Measurements from ENCODE around the gene THOC2.

The THOC2 gene

DNA sequence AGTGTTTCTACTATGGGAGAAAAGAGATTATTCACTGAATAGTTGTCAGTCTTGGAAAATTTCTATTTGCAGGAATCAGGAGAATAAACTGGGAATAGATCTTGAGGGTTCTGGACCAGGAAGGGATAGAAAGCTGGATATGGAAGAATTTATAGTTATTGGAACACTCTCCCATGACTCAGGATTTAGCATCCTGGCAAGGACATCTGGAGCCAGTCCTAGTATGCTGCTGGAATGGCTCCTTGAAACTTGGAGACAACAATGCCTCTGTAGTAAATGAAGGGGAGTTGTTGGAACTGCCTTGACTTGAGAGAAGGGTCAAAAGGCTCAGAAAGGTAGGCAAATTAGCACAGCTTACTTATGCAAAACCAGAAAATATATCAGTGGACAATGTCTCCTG, 23.5 kb upstream of the THOC2 start:
- H3K9me2 ChIP-seq (replicated peaks; ENCODE audit: low read depth, low read length), result no peaks in the 10 kb centered on the region
- H3K27me3 ChIP-seq (ENCODE audit: insufficient read depth, low read length, poor library complexity, severe bottlenecking), result no peaks in the 10 kb centered on the region
- no peaks in the 10 kb centered on the region for H3K79me2 ChIP-seq (ENCODE audit: insufficient read depth, low read length)
- no peaks in the 10 kb centered on the region for H3K36me3 ChIP-seq (ENCODE audit: insufficient read depth, low read length)
- no peak overlapping the region for H3K4me3 ChIP-seq (ENCODE audit: low read length, poor library complexity, severe bottlenecking)
- H3K9me3 ChIP-seq (ENCODE audit: insufficient read depth, low read depth, low read length), result no peaks in the 10 kb centered on the region
- H4K20me1 ChIP-seq (ENCODE audit: insufficient read depth, low read length, poor library complexity, severe bottlenecking), result no peaks in the 10 kb centered on the region
- H3F3A ChIP-seq (ENCODE audit: low read depth), result no peaks in the 10 kb centered on the region
- H2AFZ ChIP-seq (ENCODE audit: low read length), result no peak overlapping the region
- TF ChIP-seq, protein P1, sequence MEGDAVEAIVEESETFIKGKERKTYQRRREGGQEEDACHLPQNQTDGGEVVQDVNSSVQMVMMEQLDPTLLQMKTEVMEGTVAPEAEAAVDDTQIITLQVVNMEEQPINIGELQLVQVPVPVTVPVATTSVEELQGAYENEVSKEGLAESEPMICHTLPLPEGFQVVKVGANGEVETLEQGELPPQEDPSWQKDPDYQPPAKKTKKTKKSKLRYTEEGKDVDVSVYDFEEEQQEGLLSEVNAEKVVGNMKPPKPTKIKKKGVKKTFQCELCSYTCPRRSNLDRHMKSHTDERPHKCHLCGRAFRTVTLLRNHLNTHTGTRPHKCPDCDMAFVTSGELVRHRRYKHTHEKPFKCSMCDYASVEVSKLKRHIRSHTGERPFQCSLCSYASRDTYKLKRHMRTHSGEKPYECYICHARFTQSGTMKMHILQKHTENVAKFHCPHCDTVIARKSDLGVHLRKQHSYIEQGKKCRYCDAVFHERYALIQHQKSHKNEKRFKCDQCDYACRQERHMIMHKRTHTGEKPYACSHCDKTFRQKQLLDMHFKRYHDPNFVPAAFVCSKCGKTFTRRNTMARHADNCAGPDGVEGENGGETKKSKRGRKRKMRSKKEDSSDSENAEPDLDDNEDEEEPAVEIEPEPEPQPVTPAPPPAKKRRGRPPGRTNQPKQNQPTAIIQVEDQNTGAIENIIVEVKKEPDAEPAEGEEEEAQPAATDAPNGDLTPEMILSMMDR (conservative IDR thresholded peaks at IDR 0.05; ENCODE audit: low read length), result no peak
- TF ChIP-seq EZH2phosphoT487 (IDR thresholded peaks at IDR 0.05; ENCODE audit: borderline replicate concordance), result no peak
- no peak overlapping the region for H3K4me2 ChIP-seq (ENCODE audit: low read depth, low read length, poor library complexity, severe bottlenecking)
- H3K4me1 ChIP-seq (ENCODE audit: insufficient read depth, low read length, poor library complexity, severe bottlenecking), result no peaks in the 10 kb centered on the region
- H3K9ac ChIP-seq (ENCODE audit: low read depth, low read length, poor library complexity, severe bottlenecking), result no peak overlapping the region

DNA sequence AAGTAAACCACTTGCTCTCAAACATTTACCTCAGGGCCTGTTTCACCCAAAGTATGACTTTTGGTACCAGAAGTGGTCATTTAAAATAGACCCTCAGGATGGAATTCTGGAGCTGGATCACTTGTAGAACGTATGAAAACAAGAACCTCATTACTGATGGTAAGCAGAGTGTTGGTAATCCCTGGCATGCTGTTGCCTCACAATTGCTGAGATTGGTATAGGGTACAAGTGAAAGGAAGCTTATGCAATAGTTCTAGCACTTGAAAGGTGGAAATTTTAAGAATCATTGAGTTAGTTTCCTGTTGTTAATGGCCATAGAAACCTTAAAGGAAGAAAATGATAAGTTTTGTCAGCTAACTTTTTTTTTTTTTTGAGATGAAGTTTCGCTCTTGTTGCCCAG, 22.3 kb upstream of the THOC2 start:
- no peaks in the 10 kb centered on the region for H3K27me3 ChIP-seq (ENCODE audit: insufficient read depth, low read length, poor library complexity, severe bottlenecking)

DNA sequence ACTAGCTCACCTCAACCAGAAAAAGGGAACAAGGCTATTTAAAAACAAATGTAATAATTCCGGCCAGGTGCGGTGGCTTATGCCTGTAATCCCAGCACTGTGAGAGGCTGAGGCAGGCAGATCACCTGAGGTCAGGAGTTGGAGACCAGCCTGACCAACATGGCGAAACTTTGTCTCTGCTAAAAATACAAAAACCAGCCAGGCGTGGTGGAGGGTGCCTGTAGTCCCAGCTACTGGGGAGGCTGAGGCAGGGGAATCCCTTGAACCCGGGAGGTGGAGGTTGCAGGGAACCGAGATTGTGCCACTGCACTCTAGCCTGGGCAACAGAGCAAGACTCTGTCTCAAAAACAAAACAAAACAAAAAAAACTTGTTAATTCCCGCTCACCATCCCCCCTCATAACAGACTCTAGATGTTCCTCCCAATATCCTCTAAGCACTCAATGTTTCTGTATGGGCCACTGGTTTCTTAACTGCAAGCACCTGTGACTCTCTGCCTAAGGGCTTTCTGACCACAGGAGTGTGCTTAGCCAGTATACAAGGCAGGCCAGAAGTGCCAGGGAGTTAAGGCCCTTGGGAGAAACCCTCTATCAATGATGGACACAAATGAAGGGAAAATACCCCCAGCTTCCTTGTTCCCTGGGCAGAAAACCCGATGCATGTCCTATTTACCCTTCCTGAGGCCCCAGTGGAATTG, 21.0 kb upstream of the THOC2 start:
- H4K20me1 ChIP-seq (ENCODE audit: insufficient read depth, low read length, poor library complexity, severe bottlenecking), result no peaks in the 10 kb centered on the region
- no peak overlapping the region for H2AFZ ChIP-seq (ENCODE audit: low read length)
- no peaks in the 10 kb centered on the region for H3F3A ChIP-seq (ENCODE audit: low read depth)
- no peaks in the 10 kb centered on the region for H3K9me3 ChIP-seq (ENCODE audit: insufficient read depth, low read depth, low read length)
- no peaks in the 10 kb centered on the region for H3K36me3 ChIP-seq (ENCODE audit: insufficient read depth, low read length)
- H3K9me2 ChIP-seq (replicated peaks; ENCODE audit: low read depth, low read length), result no peaks in the 10 kb centered on the region
- TF ChIP-seq, protein P1 (conservative IDR thresholded peaks at IDR 0.05; ENCODE audit: low read length), result no peak
- TF ChIP-seq EZH2phosphoT487 (IDR thresholded peaks at IDR 0.05; ENCODE audit: borderline replicate concordance), result no peak
- no peak overlapping the region for H3K4me3 ChIP-seq (ENCODE audit: low read length, poor library complexity, severe bottlenecking)
- H3K79me2 ChIP-seq (ENCODE audit: insufficient read depth, low read length), result no peaks in the 10 kb centered on the region
- H3K27me3 ChIP-seq (ENCODE audit: insufficient read depth, low read length, poor library complexity, severe bottlenecking), result no peaks in the 10 kb centered on the region
- no peak overlapping the region for H3K4me2 ChIP-seq (ENCODE audit: low read depth, low read length, poor library complexity, severe bottlenecking)
- H3K4me1 ChIP-seq (ENCODE audit: insufficient read depth, low read length, poor library complexity, severe bottlenecking), result no peaks in the 10 kb centered on the region
- no peak overlapping the region for H3K9ac ChIP-seq (ENCODE audit: low read depth, low read length, poor library complexity, severe bottlenecking)

More for the DNA sequence above, 22.3 kb upstream of the THOC2 start:
- Histone ChIP-seq H3K4me3 (ENCODE audit: low read length, poor library complexity, severe bottlenecking) (no peak overlapping the region), H2AFZ (ENCODE audit: low read length) (no peak overlapping the region), H3K4me2 (ENCODE audit: low read depth, low read length, poor library complexity, severe bottlenecking) (no peak overlapping the region), H4K20me1 (ENCODE audit: insufficient read depth, low read length, poor library complexity, severe bottlenecking) (no peaks in the 10 kb centered on the region), H3K79me2 (ENCODE audit: insufficient read depth, low read length) (no peaks in the 10 kb centered on the region), H3K9ac (ENCODE audit: low read depth, low read length, poor library complexity, severe bottlenecking) (no peak overlapping the region), H3K9me2 (replicated peaks; ENCODE audit: low read depth, low read length) (no peaks in the 10 kb centered on the region), H3K36me3 (ENCODE audit: insufficient read depth, low read length) (no peaks in the 10 kb centered on the region), H3K4me1 (ENCODE audit: insufficient read depth, low read length, poor library complexity, severe bottlenecking) (no peaks in the 10 kb centered on the region), H3F3A (ENCODE audit: low read depth) (no peaks in the 10 kb centered on the region), H3K9me3 (ENCODE audit: insufficient read depth, low read depth, low read length) (no peaks in the 10 kb centered on the region)
- no peak for TF ChIP-seq EZH2phosphoT487 (IDR thresholded peaks at IDR 0.05; ENCODE audit: borderline replicate concordance)
- TF ChIP-seq, protein P1 (conservative IDR thresholded peaks at IDR 0.05; ENCODE audit: low read length), result no peak

All from Loucy (cell line).